ENCODE results near the gene CCDC97. TPM values are rescaled to one million over a fixed set of nuclear protein-coding genes. Genes with fewer than 3 reads are reported as not detected.

Gene CCDC97
- total RNA-seq: 11.9 and 18.6 TPM in 2 replicates

DNA sequence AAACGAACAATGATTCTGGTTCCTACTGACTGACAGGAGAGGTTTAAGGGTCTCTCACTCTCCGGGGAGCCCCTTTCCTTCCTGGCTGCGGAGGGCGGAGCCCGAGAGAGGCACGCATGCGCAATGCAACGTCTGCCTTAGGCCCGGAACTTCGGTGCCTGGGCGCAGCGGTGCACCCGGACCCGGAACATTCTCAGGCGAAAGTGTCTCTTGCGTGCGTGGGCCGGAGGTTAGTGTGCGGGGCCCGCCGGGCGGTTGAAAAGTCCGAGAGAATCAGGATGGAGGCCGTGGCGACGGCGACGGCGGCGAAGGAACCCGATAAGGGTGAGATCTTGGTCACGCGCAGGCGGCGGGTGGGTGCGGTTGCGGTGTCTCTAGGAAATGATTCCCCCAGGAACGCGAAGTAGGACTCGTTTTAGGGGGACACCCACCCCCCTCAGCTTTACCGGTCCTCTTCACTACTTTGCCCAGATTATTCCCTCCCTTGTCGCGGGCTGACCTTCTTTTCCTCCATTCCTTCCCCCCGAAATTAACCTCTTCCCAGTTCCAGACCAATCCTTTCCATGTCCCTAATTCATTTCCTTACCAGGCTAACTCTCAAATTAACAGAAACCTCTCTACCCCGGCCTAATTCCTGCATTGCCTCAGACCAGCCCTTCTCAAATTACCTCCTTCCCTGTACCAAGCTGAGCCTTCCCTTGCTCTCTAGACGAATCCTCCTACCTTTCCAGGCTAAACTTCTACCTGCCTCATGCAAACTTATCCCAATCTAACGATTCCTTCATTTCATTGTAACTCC is at the start of gene CCDC97:
CCDC97 (plus strand) TSS at position 140 of the 799 bp plus-strand sequence; CDS start at position 279, 139 bp downstream.

GRCh38 chr19:41263850-41264580 is 46.0 kb upstream of the CCDC97 start, which contains the start of gene HNRNPUL1:
Gene HNRNPUL1, plus strand, starts transcription at chr19:41264372. Its CDS starts 132 bp downstream, at chr19:41264504.

GRCh38 chr19:41353466-41354342 is 43.7 kb downstream of the CCDC97 start, which contains the start of gene TGFB1:
Gene TGFB1, minus strand, starts transcription at chr19:41353922. Its CDS starts 878 bp downstream, at chr19:41353044.

DNA sequence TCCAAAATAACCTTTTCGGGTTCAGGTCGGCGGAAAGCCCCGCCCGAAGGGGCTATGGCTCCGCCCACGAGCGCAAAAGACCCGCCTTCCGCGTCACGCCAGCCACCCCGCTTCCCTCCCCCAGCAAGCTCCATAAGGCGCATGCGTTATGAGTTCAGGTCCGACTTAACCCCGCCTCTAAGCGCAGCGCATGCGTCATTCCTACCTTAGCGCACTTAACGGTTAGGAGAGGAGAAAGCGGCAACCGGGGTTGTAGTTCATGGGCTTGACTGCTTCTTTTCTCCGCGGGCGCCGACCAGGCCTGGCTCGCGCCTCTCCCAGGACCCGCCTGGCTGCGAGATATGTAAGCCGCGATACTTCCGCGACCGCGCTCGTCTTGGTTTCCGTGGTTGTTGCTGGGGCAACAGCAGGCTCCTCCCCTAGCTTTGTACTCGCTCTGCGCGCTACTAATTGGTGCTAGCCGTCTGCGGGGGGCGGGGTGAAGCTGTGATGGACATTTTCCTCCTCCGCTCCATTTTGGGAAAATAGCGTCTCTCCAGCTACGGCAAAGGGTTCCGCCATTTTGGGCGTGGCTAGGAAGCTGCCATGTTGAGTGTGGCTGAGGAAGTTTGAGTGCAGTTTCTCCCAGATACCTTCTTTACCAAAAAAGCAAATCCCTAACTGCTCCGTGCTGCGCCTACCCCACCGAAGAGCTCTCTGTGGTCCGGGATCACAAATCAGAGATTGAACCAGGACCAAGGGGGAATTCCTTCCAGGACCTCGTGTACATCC is 54.0 kb downstream of the CCDC97 start, which contains the start of gene B9D2:
B9D2 (minus strand) TSS at position 397 of the 771 bp plus-strand sequence. CDS start 630 bp downstream, outside the sequence.

Other genes with a start within 250 kb of the CCDC97 start
- not detected in 2 replicates for gene CYP2A13, start 221.7 kb upstream of the CCDC97 start, total RNA-seq
- not detected in 2 replicates for gene CYP2F1, start 195.7 kb upstream of the CCDC97 start, total RNA-seq
- 2.9 and 4.1 TPM in 2 replicates for gene CYP2S1, start 117.0 kb upstream of the CCDC97 start, total RNA-seq
- 356 and 367 TPM in 2 replicates for gene AXL, start 90.9 kb upstream of the CCDC97 start, total RNA-seq
- gene HNRNPUL1, start 45.8 kb upstream of the CCDC97 start, total RNA-seq: 125 and 158 TPM in 2 replicates
- 44.2 and 44.6 TPM in 2 replicates for gene TGFB1, start 43.8 kb downstream of the CCDC97 start, total RNA-seq
- gene B9D2, start 54.0 kb downstream of the CCDC97 start, total RNA-seq: 9.0 and 9.9 TPM in 2 replicates
- 0.49 and 11.0 TPM in 2 replicates for gene TMEM91, start 66.4 kb downstream of the CCDC97 start, total RNA-seq
- gene EXOSC5, start 87.2 kb downstream of the CCDC97 start, total RNA-seq: 18.9 and 25.3 TPM in 2 replicates
- 43.7 and 108 TPM in 2 replicates for gene BCKDHA, start 87.6 kb downstream of the CCDC97 start, total RNA-seq
- gene B3GNT8, start 117.2 kb downstream of the CCDC97 start, total RNA-seq: 1.5 and 3.9 TPM in 2 replicates
- gene DMAC2, start 129.7 kb downstream of the CCDC97 start, total RNA-seq: 45.6 and 57.0 TPM in 2 replicates
- gene ERICH4, start 133.0 kb downstream of the CCDC97 start, total RNA-seq: not detected in 2 replicates